ENCODE data around the gene SNIP1.
"Not testable (repeated sequence)": the region's sequence is repeated elsewhere in the genome, so short reads cannot be mapped to it uniquely, and the experiment has no call there.

Gene SNIP1

DNA sequence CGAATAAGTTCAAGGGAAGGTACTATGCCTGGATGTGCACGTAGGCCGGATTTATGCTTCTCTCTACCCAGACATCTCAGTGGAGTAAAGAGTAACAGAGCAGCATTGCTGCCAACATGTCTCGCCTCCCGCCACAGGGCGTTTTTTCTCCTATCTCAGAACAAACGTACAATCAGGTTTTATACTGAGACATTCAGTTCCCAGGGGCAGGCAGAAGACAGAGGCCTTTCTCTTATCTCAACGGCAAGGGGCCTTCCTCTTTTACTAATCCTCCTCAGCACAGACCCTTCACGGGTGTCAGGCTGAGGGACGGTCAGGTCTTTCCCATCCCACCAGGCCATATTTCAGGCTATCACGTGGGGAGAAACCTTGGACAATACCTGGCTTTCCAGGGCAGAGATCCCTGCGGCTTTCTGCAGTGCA is 5.9 kb upstream of the SNIP1 start:
- DNase-seq (ENCODE audit: low read depth in 2 of 2), result not testable (repeated sequence)

GRCh38 chr1:37559080-37559479 is 5.0 kb upstream of the SNIP1 start:
- DNase-seq (ENCODE audit: low read depth in 2 of 2), result no peak

GRCh38 chr1:37558411-37558810 is 4.3 kb upstream of the SNIP1 start:
- DNase-seq (ENCODE audit: low read depth in 2 of 2), result no peak

GRCh38 chr1:37557402-37557801 is 3.3 kb upstream of the SNIP1 start:
- no peak for DNase-seq (ENCODE audit: low read depth in 2 of 2)

DNA sequence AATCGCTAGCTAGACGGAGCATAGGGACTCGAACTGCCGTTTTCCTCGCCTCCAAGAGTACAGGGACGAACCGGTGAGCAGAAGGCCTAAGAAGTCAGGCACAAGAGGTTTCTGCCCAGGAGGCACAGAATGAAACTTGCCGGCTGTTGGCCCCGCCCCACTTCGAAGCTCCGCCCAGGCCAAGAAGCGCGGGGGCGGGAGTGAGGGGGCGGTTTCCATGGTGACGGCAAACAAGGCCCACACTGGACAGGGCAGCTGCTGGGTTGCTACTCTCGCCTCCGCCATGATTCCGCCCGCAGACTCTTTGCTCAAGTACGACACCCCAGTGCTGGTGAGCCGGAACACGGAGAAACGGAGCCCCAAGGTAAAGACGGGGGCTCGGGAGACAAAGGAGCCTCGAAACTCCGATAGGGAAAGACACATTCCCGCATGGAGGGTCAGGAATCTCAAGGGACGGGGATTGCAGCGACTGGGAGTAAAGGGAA is 2.7 kb upstream of the SNIP1 start, which contains the start of gene DNALI1:
Gene DNALI1 (plus strand): TSS at position 229 of the 485 bp plus-strand sequence. CDS start 55 bp downstream, at position 284.
- no peak for DNase-seq (ENCODE audit: low read depth in 2 of 2)

GRCh38 chr1:37553598-37553926 is 531 bp downstream of the SNIP1 start:
- no peak for DNase-seq (ENCODE audit: low read depth in 2 of 2)

DNA sequence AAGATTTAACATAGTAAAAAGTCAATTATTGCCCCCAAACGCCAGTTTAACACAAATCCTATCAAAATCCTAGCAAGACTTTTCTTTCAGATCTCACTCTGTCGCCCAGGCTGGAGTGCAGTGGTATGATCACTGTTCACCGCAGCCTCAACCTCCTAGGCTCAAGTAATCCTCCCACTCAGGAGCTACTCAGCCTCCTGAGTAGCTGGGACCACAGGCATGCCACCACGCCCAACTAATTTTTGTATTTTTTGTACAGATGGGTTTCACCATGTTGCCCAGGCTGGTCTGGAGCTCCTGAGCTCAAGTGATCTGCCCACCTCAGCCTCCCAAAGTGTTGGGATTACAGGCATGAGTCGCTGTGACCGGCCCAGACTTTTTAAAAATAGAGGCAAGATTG is 4.8 kb downstream of the SNIP1 start:
- no peak for DNase-seq (ENCODE audit: low read depth in 2 of 2)

DNA sequence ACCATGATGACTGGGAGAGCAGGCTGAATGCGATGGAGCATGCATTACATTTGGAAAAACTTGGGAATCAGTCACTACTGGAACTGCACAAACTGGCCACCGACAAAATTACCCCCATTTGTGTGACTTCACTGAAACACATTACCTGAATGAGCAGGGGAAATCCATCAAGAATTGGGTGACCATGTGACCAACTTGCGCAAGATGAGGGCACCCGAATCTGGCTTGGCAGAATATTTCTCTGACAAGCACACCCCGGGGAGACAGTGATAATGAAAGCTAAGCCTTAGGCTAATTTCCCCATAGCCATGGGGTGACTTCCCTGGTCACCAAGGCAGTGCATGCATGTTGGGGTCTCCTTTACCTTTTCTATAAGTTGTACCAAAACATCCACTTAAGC is 9.1 kb downstream of the SNIP1 start:
- no peak for DNase-seq (ENCODE audit: low read depth in 2 of 2)

DNA sequence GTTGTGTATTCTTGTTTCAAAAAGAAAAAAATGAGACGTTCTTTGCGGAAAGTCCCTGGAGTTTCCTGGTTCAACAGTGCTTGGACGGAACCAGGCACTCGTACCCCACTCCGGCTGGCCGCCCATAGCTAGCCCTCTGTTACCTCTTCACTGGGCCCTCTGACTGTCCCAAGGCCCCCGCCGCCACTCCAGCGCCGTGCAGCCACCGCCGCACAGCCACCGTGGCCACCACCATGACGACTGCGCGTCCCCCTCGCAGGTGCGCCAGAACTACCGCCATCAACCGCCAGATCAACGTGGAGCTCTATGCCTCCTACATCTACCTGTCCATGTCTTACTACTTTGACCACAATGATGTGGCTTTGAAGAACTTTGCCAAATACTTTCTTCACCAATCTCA is 9.6 kb downstream of the SNIP1 start:
- DNase-seq (ENCODE audit: low read depth in 2 of 2), result no peak

GRCh38 chr1:37540036-37540785 is 13.9 kb downstream of the SNIP1 start:
- DNase-seq (ENCODE audit: low read depth in 2 of 2), result no peak

- not testable (repeated sequence) for DNase-seq (ENCODE audit: low read depth in 2 of 2)
Measured at GRCh38 chr1:37539154-37539553, 14.9 kb downstream of the SNIP1 start.

DNA sequence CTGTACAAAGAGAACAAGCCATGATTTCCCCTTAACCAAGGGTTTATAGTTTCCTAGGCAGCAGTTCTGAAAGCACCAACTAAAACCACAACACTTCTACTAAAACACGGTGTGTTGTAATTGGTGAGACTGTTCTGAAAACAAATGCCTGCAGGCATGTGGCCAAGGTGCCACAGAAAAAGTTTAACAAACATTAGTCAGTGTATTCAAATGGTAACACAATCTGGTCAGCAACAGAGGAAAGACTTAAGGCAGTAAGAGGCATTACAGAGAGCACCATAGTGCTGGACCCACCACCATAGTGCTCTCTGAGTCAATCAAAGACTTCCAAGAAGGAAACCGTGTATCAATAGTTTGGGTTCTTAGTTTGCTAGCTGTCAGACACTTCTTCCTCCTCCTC is 16.7 kb downstream of the SNIP1 start:
- DNase-seq (ENCODE audit: low read depth in 2 of 2), result no peak

- no peak for DNase-seq (ENCODE audit: low read depth in 2 of 2)
Measured at GRCh38 chr1:37533317-37534093, 20.6 kb downstream of the SNIP1 start.

DNA sequence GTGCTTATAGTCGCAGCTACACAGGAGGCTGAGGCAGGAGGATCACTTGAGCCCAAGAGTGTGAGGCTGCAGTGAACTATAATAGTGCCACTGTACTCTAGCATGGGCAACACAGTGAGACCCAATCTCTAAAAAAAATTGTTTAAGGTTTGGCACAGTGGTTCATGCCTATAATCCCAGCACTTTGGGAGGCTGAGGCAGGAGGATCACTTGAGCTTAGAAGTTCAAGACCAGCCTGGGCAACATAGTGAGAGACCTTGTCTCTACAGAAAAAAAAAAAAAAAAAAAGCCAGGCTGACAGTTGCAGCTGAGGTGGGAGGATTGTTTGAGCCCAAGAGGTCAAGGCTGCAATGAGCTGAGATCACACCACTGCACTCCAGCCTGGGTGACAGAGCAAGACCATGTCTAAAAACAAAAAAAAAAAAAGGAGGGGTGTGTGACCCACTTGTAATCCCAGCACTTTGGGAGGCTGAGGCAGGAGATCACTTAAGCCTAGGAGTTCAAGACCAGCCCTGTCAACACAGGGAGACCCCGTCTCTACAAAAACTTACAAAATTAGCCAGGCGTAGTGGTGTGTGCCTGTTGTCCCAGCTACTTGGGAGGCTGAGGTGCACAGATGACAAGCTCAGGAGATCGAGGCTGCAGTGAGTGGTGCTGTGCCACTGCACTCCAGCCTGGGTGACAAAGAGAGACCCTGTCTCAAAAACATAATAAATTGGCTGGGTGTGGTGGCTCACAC is 21.5 kb downstream of the SNIP1 start:
- not testable (repeated sequence) for DNase-seq (ENCODE audit: low read depth in 2 of 2)

DNA sequence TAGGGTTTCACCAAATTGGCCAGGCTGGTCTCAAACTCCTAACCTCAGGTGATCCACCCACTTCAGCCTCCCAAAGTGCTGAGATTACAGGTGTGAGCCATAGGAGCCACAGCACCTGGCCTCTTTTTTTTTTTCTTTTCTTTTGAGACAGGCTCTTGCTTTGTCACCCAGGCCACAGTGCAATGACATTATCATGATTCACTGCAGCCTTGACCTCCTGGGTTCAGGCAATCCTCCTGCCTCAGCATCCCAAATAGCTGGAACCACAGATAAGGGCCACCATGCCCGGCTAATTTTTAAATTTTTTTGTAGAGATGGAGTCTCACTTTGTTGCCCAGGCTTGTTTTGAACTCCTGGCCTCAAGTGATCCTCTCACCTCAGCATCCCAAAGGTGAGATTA is 24.2 kb downstream of the SNIP1 start:
- not testable (repeated sequence) for DNase-seq (ENCODE audit: low read depth in 2 of 2)

DNA sequence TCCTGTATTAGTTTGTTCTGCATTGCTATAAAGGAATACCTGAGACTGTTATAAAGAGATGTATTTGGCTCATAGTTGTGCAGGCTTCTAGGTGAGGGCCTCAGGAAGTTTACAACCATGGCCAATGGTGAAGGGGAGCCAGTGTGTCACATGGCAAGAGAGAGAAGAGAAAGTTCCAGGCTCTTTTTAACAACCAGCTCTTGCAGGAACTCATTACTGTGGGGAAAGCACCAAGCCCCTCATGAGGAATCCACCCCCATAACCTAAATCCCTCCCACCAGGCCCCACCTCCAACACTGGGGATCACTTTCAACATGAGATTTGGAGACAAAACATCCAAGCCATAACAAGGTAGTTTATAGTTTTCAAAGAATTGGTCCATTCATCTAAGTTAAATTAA is 34.5 kb downstream of the SNIP1 start:
- DNase-seq (ENCODE audit: low read depth in 2 of 2), result no peak

DNA sequence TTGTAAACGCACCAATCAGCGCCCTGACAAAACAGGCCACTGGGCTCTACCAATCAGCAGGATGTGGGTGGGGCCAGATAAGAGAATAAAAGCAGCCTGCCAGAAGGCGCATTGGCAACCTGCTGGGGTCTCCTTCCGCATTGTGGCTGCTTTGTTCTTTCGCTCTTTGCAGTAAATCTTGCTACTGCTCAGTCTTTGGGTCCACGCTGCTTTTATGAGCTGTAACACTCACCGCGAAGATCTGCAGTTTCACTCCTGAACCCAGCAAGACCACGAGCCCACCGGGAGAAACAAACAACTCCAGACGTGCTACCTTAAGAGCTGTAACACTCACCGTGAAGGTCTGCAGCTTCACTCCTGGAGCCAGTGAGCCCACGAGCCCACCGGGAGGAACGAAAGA is 35.2 kb downstream of the SNIP1 start:
- DNase-seq (ENCODE audit: low read depth in 2 of 2), result peak in 1 of 2 donors; percentile 9

GRCh38 chr1:37518241-37518640 is 35.9 kb downstream of the SNIP1 start:
- not testable (repeated sequence) for DNase-seq (ENCODE audit: low read depth in 2 of 2)

DNA sequence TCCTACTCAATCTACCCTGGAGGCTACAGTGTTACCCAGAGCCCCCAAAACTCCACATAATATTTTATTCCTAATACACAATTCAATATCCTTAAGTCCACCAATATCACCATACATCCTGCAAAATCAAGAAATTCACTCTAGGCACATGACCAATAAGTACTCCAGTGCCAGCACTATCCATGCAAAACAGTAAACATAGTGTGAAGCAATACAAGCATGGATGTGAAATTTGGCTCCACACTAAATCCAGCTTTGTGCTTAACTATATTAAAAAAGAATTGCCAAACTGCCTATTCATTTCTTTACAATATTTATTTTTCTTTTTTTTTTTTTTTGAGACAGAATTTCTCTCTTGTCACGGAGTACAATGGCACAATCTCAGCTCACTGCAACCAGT is 36.5 kb downstream of the SNIP1 start:
- DNase-seq (ENCODE audit: low read depth in 2 of 2), result no peak

GRCh38 chr1:37515185-37516034 is 38.7 kb downstream of the SNIP1 start:
- no peak for DNase-seq (ENCODE audit: low read depth in 2 of 2)
